Bronchial epithelial cell (primary cell): ENCODE measurements around the gene MYLIP. TPM values are rescaled to one million over a fixed set of nuclear protein-coding genes. Genes with fewer than 3 reads are reported as not detected.

Experiments
- DNase-seq: peaks from one replicate; pipeline ENCODE4 v3.0.0-alpha.2; 2010; ENCODE audit warnings: low read depth
- FAIRE-seq: peaks from 2 replicates; lab custom pipeline; 2011; peaks lifted over from hg19 to GRCh38; lab: Jason Lieb, UNC
- H3K27me3 ChIP-seq: 2 replicates; pipeline ENCODE4 v1.5.1; 2011; ENCODE audit warnings: low read length; ENCODE audit not compliant: control insufficient read depth, insufficient read depth
- H3K36me3 ChIP-seq: 2 replicates; pipeline ENCODE4 v1.5.1; 2011; ENCODE audit warnings: low read length; ENCODE audit not compliant: control insufficient read depth, insufficient read depth
- H3K4me3 ChIP-seq: 2 replicates; pipeline ENCODE4 v1.5.1; 2011; ENCODE audit warnings: mild to moderate bottlenecking, low read depth, low read length, control low read depth
- total RNA-seq: library from RNA; depleted of rRNA; stranded (reverse); fragments of >200 nt; gene quantifications from 2 replicates; pipeline ENCODE4 v1.2.1, GENCODE V29; 2014
- TF ChIP-seq, protein P1 (sequence below): IDR thresholded peaks from 2 replicates; pipeline ENCODE4 v1.5.1; 2011; ENCODE audit warnings: mild to moderate bottlenecking, moderate library complexity, low read length, control low read depth, inconsistent platforms; ENCODE audit not compliant: insufficient read depth, severe bottlenecking

Gene MYLIP
- total RNA-seq, 1 donor from 2014 or later = 8.2 TPM

- TF ChIP-seq, protein P1, sequence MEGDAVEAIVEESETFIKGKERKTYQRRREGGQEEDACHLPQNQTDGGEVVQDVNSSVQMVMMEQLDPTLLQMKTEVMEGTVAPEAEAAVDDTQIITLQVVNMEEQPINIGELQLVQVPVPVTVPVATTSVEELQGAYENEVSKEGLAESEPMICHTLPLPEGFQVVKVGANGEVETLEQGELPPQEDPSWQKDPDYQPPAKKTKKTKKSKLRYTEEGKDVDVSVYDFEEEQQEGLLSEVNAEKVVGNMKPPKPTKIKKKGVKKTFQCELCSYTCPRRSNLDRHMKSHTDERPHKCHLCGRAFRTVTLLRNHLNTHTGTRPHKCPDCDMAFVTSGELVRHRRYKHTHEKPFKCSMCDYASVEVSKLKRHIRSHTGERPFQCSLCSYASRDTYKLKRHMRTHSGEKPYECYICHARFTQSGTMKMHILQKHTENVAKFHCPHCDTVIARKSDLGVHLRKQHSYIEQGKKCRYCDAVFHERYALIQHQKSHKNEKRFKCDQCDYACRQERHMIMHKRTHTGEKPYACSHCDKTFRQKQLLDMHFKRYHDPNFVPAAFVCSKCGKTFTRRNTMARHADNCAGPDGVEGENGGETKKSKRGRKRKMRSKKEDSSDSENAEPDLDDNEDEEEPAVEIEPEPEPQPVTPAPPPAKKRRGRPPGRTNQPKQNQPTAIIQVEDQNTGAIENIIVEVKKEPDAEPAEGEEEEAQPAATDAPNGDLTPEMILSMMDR = no peak
- Histone ChIP-seq H3K36me3 (no peaks in the 10 kb centered on the region), H3K27me3 (no peaks in the 10 kb centered on the region), H3K4me3 (no peak overlapping the region)
- DNase-seq (no peak), FAIRE-seq (no peak)
These were observed 19.8 kb upstream of the MYLIP start for GRCh38 chr6:16108921-16109658.

GRCh38 chr6:16109659-16110305, 19.1 kb upstream of the MYLIP start:
- no peak for FAIRE-seq
- TF ChIP-seq, protein P1 = no peak
- H3K27me3 ChIP-seq = no peaks in the 10 kb centered on the region
- no peak overlapping the region for H3K4me3 ChIP-seq
- no peak for DNase-seq
- no peaks in the 10 kb centered on the region for H3K36me3 ChIP-seq

- Histone ChIP-seq H3K4me3 (no peak overlapping the region), H3K36me3 (no peaks in the 10 kb centered on the region), H3K27me3 (peaks cover 3% of the 10 kb centered on the region)
- no peak for DNase-seq
- no peak for FAIRE-seq
- TF ChIP-seq, protein P1 = no peak
These were observed 10.1 kb upstream of the MYLIP start for GRCh38 chr6:16118825-16119224.

GRCh38 chr6:16121339-16121738, 7.5 kb upstream of the MYLIP start:
- DNase-seq (no peak), FAIRE-seq (no peak)
- TF ChIP-seq, protein P1 = no peak
- Histone ChIP-seq H3K27me3 (peaks cover 7% of the 10 kb centered on the region), H3K4me3 (no peak overlapping the region), H3K36me3 (no peaks in the 10 kb centered on the region)

DNA sequence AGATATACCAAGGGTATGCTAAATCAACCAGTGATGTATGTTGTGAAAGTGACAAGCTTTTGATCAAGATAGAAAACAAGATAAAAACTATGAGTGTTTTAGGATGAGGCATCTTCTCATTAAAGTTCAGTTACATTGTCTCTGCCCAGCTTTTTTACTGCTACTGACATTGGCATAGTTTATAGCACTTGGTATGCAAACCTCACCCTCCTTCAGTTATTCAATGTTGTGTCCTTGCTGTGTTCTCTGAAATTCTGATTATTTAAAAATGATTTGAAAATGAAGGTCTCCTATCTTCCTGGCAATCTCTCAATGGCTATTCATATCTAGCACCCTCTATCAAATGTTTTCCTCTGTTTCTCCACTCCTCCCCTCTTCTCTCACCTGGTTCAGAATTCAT, 6.7 kb upstream of the MYLIP start:
- FAIRE-seq (no peak), DNase-seq (no peak)
- Histone ChIP-seq H3K4me3 (no peak overlapping the region), H3K36me3 (no peaks in the 10 kb centered on the region), H3K27me3 (peaks cover 7% of the 10 kb centered on the region)
- TF ChIP-seq, protein P1 = no peak
